SH-SY5Y (cell line): ENCODE results near the gene EFHC2.

ENCODE experiments used
- GATA2 ChIP-seq: IDR thresholded peaks from 2 replicates; pipeline ENCODE4 v1.6.1; 2011; ENCODE audit warnings: mild to moderate bottlenecking, low read depth, low read length
- GATA3 ChIP-seq: IDR thresholded peaks from 2 replicates; pipeline ENCODE4 v1.6.1; 2011; ENCODE audit warnings: low read depth, mild to moderate bottlenecking, low read length, moderate library complexity

GRCh38 chrX:44343412-44344141 is at the start of gene EFHC2:
- TF ChIP-seq GATA2, result no peak
- TF ChIP-seq GATA3, result no peak
